Aorta (tissue), 4 donors: ENCODE measurements around the gene LCNL1. TPM values are rescaled to one million over a fixed set of nuclear protein-coding genes. Genes with fewer than 3 reads are reported as not detected.

Source experiments
- polyA plus RNA-seq, 2 donors: library from polyadenylated mRNA; stranded (reverse); fragments of 200-250 nt; gene quantifications; one replicate each; pipeline ENCODE4 v1.2.3, GENCODE V29; 2013
- total RNA-seq, 2 donors: library from RNA; stranded (reverse); fragmentation: NEBNext Ultra II Directional; extraction: Animal tissue kit (Norgen Biotek cat#: 25700); gene quantifications; one replicate each; pipeline ENCODE4 v1.2.1, GENCODE V29; 2021
- donor health status: healthy with polysubstance abuse.
- donor health status: Bipolar disorder and iron deficiency.
- donor health status: DM: no; HTN: no; CAD: no.
- donor health status: DM: yes; HTN: yes; CAD: no.

LCNL1 gene
- total and polyA plus RNA-seq, 4 donors, result 0.15 to 1.1 (median 0.36) TPM; not detected in 1

Other genes with a start within 250 kb of the LCNL1 start
Only the 30 nearest of the 38 such genes appear.
- not detected for gene LCN15, start 218.5 kb upstream of the LCNL1 start, total RNA-seq
- under 1 TPM in 1 of 2 donors, not detected in 1; 0.88 TPM for gene LCN15, start 218.5 kb upstream of the LCNL1 start, polyA plus RNA-seq
- gene TMEM141, start 191.6 kb upstream of the LCNL1 start, total RNA-seq, result 10 to 100 TPM; 26.6 to 27.0 TPM
- gene TMEM141, start 191.6 kb upstream of the LCNL1 start, polyA plus RNA-seq, result 10 to 100 TPM; 57.0 to 95.8 TPM
- under 1 TPM; 0.45 to 0.58 TPM for gene CCDC183, start 186.7 kb upstream of the LCNL1 start, total RNA-seq
- under 1 TPM; 0.46 to 0.50 TPM for gene CCDC183, start 186.7 kb upstream of the LCNL1 start, polyA plus RNA-seq
- 10 to 100 TPM; 47.2 to 52.0 TPM for gene RABL6, start 175.0 kb upstream of the LCNL1 start, total RNA-seq
- gene RABL6, start 175.0 kb upstream of the LCNL1 start, polyA plus RNA-seq, result 10 to 100 TPM; 31.3 to 76.1 TPM
- gene AJM1, start 140.5 kb upstream of the LCNL1 start, total RNA-seq, result 1 to 10 TPM; 6.1 to 6.2 TPM
- gene AJM1, start 140.5 kb upstream of the LCNL1 start, polyA plus RNA-seq, result 10 to 100 TPM in 1 of 2 donors, under 1 TPM in 1; 0.63 to 26.9 TPM
- gene PHPT1, start 133.6 kb upstream of the LCNL1 start, total RNA-seq, result 10 to 100 TPM; 65.6 to 84.1 TPM
- 100 to 1,000 TPM; 129 to 165 TPM for gene PHPT1, start 133.6 kb upstream of the LCNL1 start, polyA plus RNA-seq
- gene MAMDC4, start 130.6 kb upstream of the LCNL1 start, total RNA-seq, result 1 to 10 TPM; 2.4 to 5.0 TPM
- gene MAMDC4, start 130.6 kb upstream of the LCNL1 start, polyA plus RNA-seq, result 10 to 100 TPM in 1 of 2 donors, 1 to 10 TPM in 1; 2.6 to 19.0 TPM
- gene EDF1, start 116.7 kb upstream of the LCNL1 start, total RNA-seq, result 100 to 1,000 TPM; 193 to 223 TPM
- gene EDF1, start 116.7 kb upstream of the LCNL1 start, polyA plus RNA-seq, result 100 to 1,000 TPM; 421 to 505 TPM
- gene TRAF2, start 96.5 kb upstream of the LCNL1 start, total RNA-seq, result 10 to 100 TPM in 1 of 2 donors, 1 to 10 TPM in 1; 9.1 to 22.1 TPM
- 10 to 100 TPM in 1 of 2 donors, 1 to 10 TPM in 1; 4.8 to 14.0 TPM for gene TRAF2, start 96.5 kb upstream of the LCNL1 start, polyA plus RNA-seq
- 100 to 1,000 TPM in 1 of 2 donors, 10 to 100 TPM in 1; 92.5 to 107 TPM for gene FBXW5, start 38.3 kb upstream of the LCNL1 start, total RNA-seq
- 100 to 1,000 TPM; 111 to 191 TPM for gene FBXW5, start 38.3 kb upstream of the LCNL1 start, polyA plus RNA-seq
- gene C8G, start 37.8 kb upstream of the LCNL1 start, total RNA-seq, result 1 to 10 TPM in 1 of 2 donors, under 1 TPM in 1; 0.90 to 1.1 TPM
- gene C8G, start 37.8 kb upstream of the LCNL1 start, polyA plus RNA-seq, result 1 to 10 TPM; 1.8 to 3.1 TPM
- gene LCN12, start 30.7 kb upstream of the LCNL1 start, total RNA-seq, result 1 to 10 TPM in 1 of 2 donors, under 1 TPM in 1; 0.71 to 1.6 TPM
- gene LCN12, start 30.7 kb upstream of the LCNL1 start, polyA plus RNA-seq, result 1 to 10 TPM in 1 of 2 donors, not detected in 1; 3.3 TPM
- gene PTGDS, start 5.5 kb upstream of the LCNL1 start, total RNA-seq, result 100 to 1,000 TPM; 128 to 145 TPM
- gene PTGDS, start 5.5 kb upstream of the LCNL1 start, polyA plus RNA-seq, result 10 to 100 TPM; 12.2 to 13.9 TPM
- gene PAXX, start 9.4 kb downstream of the LCNL1 start, total RNA-seq, result 10 to 100 TPM; 27.8 to 42.0 TPM
- 100 to 1,000 TPM in 1 of 2 donors, 10 to 100 TPM in 1; 39.9 to 192 TPM for gene PAXX, start 9.4 kb downstream of the LCNL1 start, polyA plus RNA-seq
- 1 to 10 TPM; 3.8 to 7.0 TPM for gene CLIC3, start 13.6 kb downstream of the LCNL1 start, total RNA-seq
- gene CLIC3, start 13.6 kb downstream of the LCNL1 start, polyA plus RNA-seq, result 1 to 10 TPM; 1.6 to 6.7 TPM
- 10 to 100 TPM; 27.3 to 60.0 TPM for gene ABCA2, start 45.2 kb downstream of the LCNL1 start, total RNA-seq
- 10 to 100 TPM in 1 of 2 donors, 1 to 10 TPM in 1; 9.0 to 48.1 TPM for gene ABCA2, start 45.2 kb downstream of the LCNL1 start, polyA plus RNA-seq
- under 1 TPM; 0.27 to 0.68 TPM for gene FUT7, start 49.1 kb downstream of the LCNL1 start, total RNA-seq
- gene FUT7, start 49.1 kb downstream of the LCNL1 start, polyA plus RNA-seq, result not detected
- gene NPDC1, start 63.2 kb downstream of the LCNL1 start, total RNA-seq, result 100 to 1,000 TPM in 1 of 2 donors, 10 to 100 TPM in 1; 99.3 to 217 TPM
- 100 to 1,000 TPM in 1 of 2 donors, 10 to 100 TPM in 1; 26.5 to 190 TPM for gene NPDC1, start 63.2 kb downstream of the LCNL1 start, polyA plus RNA-seq
- 1 to 10 TPM in 1 of 2 donors, under 1 TPM in 1; 0.16 to 1.7 TPM for gene ENTPD2, start 71.1 kb downstream of the LCNL1 start, total RNA-seq
- gene ENTPD2, start 71.1 kb downstream of the LCNL1 start, polyA plus RNA-seq, result not detected
- gene SAPCD2, start 87.6 kb downstream of the LCNL1 start, total RNA-seq, result under 1 TPM; 0.26 to 0.60 TPM
- under 1 TPM in 1 of 2 donors, not detected in 1; 0.50 TPM for gene SAPCD2, start 87.6 kb downstream of the LCNL1 start, polyA plus RNA-seq
- gene UAP1L1, start 94.5 kb downstream of the LCNL1 start, total RNA-seq, result 10 to 100 TPM in 1 of 2 donors, 1 to 10 TPM in 1; 7.9 to 20.6 TPM
- gene UAP1L1, start 94.5 kb downstream of the LCNL1 start, polyA plus RNA-seq, result 10 to 100 TPM in 1 of 2 donors, 1 to 10 TPM in 1; 4.1 to 13.2 TPM
- 10 to 100 TPM; 28.4 to 52.2 TPM for gene MAN1B1, start 104.0 kb downstream of the LCNL1 start, total RNA-seq
- 100 to 1,000 TPM in 1 of 2 donors, 10 to 100 TPM in 1; 21.2 to 104 TPM for gene MAN1B1, start 104.0 kb downstream of the LCNL1 start, polyA plus RNA-seq
- gene DPP7, start 131.7 kb downstream of the LCNL1 start, total RNA-seq, result 100 to 1,000 TPM in 1 of 2 donors, 10 to 100 TPM in 1; 97.4 to 153 TPM
- 100 to 1,000 TPM in 1 of 2 donors, 10 to 100 TPM in 1; 98.8 to 598 TPM for gene DPP7, start 131.7 kb downstream of the LCNL1 start, polyA plus RNA-seq
- gene GRIN1, start 156.2 kb downstream of the LCNL1 start, total RNA-seq, result not detected
- not detected for gene GRIN1, start 156.2 kb downstream of the LCNL1 start, polyA plus RNA-seq
- gene LRRC26, start 187.1 kb downstream of the LCNL1 start, total RNA-seq, result not detected
- gene LRRC26, start 187.1 kb downstream of the LCNL1 start, polyA plus RNA-seq, result not detected
- not detected for gene TMEM210, start 189.1 kb downstream of the LCNL1 start, total RNA-seq
- gene TMEM210, start 189.1 kb downstream of the LCNL1 start, polyA plus RNA-seq, result not detected
- 10 to 100 TPM; 38.7 to 54.0 TPM for gene ANAPC2, start 205.6 kb downstream of the LCNL1 start, total RNA-seq
- gene ANAPC2, start 205.6 kb downstream of the LCNL1 start, polyA plus RNA-seq, result 10 to 100 TPM; 13.3 to 84.5 TPM
- gene SSNA1, start 205.7 kb downstream of the LCNL1 start, total RNA-seq, result 10 to 100 TPM; 30.5 to 37.4 TPM
- gene SSNA1, start 205.7 kb downstream of the LCNL1 start, polyA plus RNA-seq, result 10 to 100 TPM; 77.0 to 87.1 TPM
- 1 to 10 TPM; 4.3 to 5.9 TPM for gene TPRN, start 217.7 kb downstream of the LCNL1 start, total RNA-seq
- gene TPRN, start 217.7 kb downstream of the LCNL1 start, polyA plus RNA-seq, result 10 to 100 TPM in 1 of 2 donors, 1 to 10 TPM in 1; 5.5 to 10.8 TPM
- gene TMEM203, start 222.7 kb downstream of the LCNL1 start, total RNA-seq, result 10 to 100 TPM; 21.5 to 25.7 TPM
- 10 to 100 TPM; 25.9 to 27.5 TPM for gene TMEM203, start 222.7 kb downstream of the LCNL1 start, polyA plus RNA-seq